ENCODE measurements around the gene AHCTF1.

DNA sequence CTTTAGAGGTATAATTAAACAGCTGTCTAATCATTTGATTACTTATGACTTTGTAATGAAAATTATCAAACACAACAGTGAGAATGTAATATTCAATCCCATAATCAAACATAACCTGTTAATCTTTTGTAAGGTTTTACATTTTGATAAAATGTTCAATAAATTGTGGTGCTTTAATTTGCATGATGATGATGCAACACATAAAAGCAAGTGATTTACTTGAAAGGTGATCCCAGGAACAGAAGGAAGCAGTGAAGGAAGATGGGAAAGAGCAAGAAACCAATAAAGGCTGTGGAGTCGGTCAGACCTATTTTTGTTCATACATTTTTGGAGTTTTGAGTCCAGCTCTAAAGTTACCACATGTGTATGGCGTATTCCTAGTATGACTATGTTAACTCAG is 46.5 kb upstream of the AHCTF1 start:
- TF ChIP-seq, protein P1, sequence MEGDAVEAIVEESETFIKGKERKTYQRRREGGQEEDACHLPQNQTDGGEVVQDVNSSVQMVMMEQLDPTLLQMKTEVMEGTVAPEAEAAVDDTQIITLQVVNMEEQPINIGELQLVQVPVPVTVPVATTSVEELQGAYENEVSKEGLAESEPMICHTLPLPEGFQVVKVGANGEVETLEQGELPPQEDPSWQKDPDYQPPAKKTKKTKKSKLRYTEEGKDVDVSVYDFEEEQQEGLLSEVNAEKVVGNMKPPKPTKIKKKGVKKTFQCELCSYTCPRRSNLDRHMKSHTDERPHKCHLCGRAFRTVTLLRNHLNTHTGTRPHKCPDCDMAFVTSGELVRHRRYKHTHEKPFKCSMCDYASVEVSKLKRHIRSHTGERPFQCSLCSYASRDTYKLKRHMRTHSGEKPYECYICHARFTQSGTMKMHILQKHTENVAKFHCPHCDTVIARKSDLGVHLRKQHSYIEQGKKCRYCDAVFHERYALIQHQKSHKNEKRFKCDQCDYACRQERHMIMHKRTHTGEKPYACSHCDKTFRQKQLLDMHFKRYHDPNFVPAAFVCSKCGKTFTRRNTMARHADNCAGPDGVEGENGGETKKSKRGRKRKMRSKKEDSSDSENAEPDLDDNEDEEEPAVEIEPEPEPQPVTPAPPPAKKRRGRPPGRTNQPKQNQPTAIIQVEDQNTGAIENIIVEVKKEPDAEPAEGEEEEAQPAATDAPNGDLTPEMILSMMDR (IDR thresholded peaks at IDR 0.05), result no peak
- TF ChIP-seq POLR2A (IDR thresholded peaks at IDR 0.05; ENCODE audit: low read depth), result no peak
